Naive thymus-derived CD4-positive, alpha-beta T cell (primary cell): Measurements from ENCODE around the gene FKBP5. TPM values are rescaled to one million over a fixed set of nuclear protein-coding genes. Genes with fewer than 3 reads are reported as not detected.
"Not testable (repeated sequence)": the region's sequence is repeated elsewhere in the genome, so short reads cannot be mapped to it uniquely, and the experiment has no call there.

Experiments used
- ATAC-seq: fragments of 150-1000 bp; cut with Tn5 transposase; 2 replicates; pipeline ENCODE4 v1.10.0; 2021; ENCODE audit warnings: mild to moderate bottlenecking, moderate library complexity
- CTCF ChIA-PET: fragments of 350-600 bp; sonication (Branson Sonifier 250); formaldehyde crosslinking; loops from one replicate; lab custom pipeline; 2021; ENCODE audit warnings: antibody characterized with exemption; lab: Charles Lee
- POLR2A ChIA-PET: fragments of 350-600 bp; sonication (Branson Sonifier 250); formaldehyde crosslinking; loops from one replicate; lab custom pipeline; 2021; ENCODE audit warnings: antibody characterized with exemption, inconsistent platforms; lab: Charles Lee
- DNase-seq, 9 donors: peaks; one replicate each; pipeline versions ENCODE4 v3.0.0 to v3.0.0-alpha.2; 2020 to 2022; ENCODE audit warnings: mixed read lengths in 1 of 9
- H3K27ac ChIP-seq: one replicate; pipeline ENCODE4 v1.7.0; 2013; ENCODE audit warnings: mild to moderate bottlenecking, low read depth, low read length, moderate library complexity
- H3K27me3 ChIP-seq, 2 donors: one replicate each; pipeline ENCODE4 v1.7.0; 2013; ENCODE audit warnings: low read length in 2 of 2, mild to moderate bottlenecking in 2 of 2, moderate library complexity in 2 of 2; ENCODE audit not compliant: control insufficient read depth in 2 of 2, insufficient read depth in 2 of 2
- H3K36me3 ChIP-seq, 3 experiments: 1 replicate in 2 of 3; 2 replicates in 1 of 3; pipeline ENCODE4 v1.7.0; 2013; ENCODE audit warnings: low read length in 3 of 3, mild to moderate bottlenecking in 3 of 3, moderate library complexity in 1 of 3; ENCODE audit not compliant: insufficient read depth in 3 of 3, control insufficient read depth in 2 of 3
- H3K4me1 ChIP-seq, 2 donors: one replicate each; pipeline ENCODE4 v1.7.0; 2013; ENCODE audit warnings: low read length in 2 of 2, mild to moderate bottlenecking in 2 of 2, moderate library complexity in 1 of 2; ENCODE audit not compliant: control insufficient read depth in 2 of 2, insufficient read depth in 2 of 2
- H3K4me3 ChIP-seq: 2 replicates; pipeline ENCODE4 v1.7.0; 2013; ENCODE audit warnings: mild to moderate bottlenecking, low read length
- H3K9me3 ChIP-seq, 3 experiments: 1 replicate in 2 of 3; 2 replicates in 1 of 3; pipeline ENCODE4 v1.7.0; 2013; ENCODE audit warnings: low read length in 3 of 3; ENCODE audit not compliant: control insufficient read depth in 2 of 3
- H3K27ac Mint-ChIP-seq, 9 donors: one replicate each; pipeline ENCODE4 v1.8.0; 2020 to 2022; ENCODE audit warnings: mixed read lengths in 9 of 9, mild to moderate bottlenecking in 8 of 9, moderate library complexity in 5 of 9, inconsistent platforms in 2 of 9
- H3K27me3 Mint-ChIP-seq, 5 donors: one replicate each; pipeline ENCODE4 v1.8.0; 2021 to 2022; ENCODE audit warnings: mixed read lengths in 5 of 5, mild to moderate bottlenecking in 1 of 5
- H3K36me3 Mint-ChIP-seq, 5 donors: one replicate each; pipeline ENCODE4 v1.8.0; 2020 to 2022; ENCODE audit warnings: mixed read lengths in 5 of 5, mild to moderate bottlenecking in 3 of 5, inconsistent platforms in 1 of 5
- H3K4me1 Mint-ChIP-seq, 7 donors: one replicate each; pipeline ENCODE4 v1.8.0; 2020 to 2022; ENCODE audit warnings: mixed read lengths in 7 of 7, mild to moderate bottlenecking in 3 of 7, inconsistent platforms in 1 of 7
- H3K4me3 Mint-ChIP-seq, 10 donors: one replicate each; pipeline ENCODE4 v1.8.0; 2020 to 2022; ENCODE audit warnings: mild to moderate bottlenecking in 10 of 10, mixed read lengths in 10 of 10, moderate library complexity in 6 of 10, inconsistent platforms in 2 of 10
- H3K9me3 Mint-ChIP-seq, 11 donors: one replicate each; pipeline ENCODE4 v1.8.0; 2020 to 2022; ENCODE audit warnings: mixed read lengths in 11 of 11, mild to moderate bottlenecking in 4 of 11, inconsistent platforms in 1 of 11, moderate library complexity in 1 of 11
- intact Hi-C, 2 donors: fragments of 100-400 bp; cut with micrococcal nuclease; formaldehyde crosslinking; loops; one replicate each; pipeline ENCODE4 v1.15.1; 2023
- polyA plus RNA-seq, 2 donors: library from polyadenylated mRNA; unstranded; fragments of 300-500 nt; fragmentation: Illumina TruSeq; gene quantifications; one replicate each; pipeline ENCODE4 v1.2.3, GENCODE V29; 2021
- total RNA-seq, 6 experiments: library from RNA in 5 of 6; stranded (reverse) in 5 of 6; gene quantifications; 1 replicate in 5 of 6; 2 replicates in 1 of 6; pipeline ENCODE4 v1.2.3 and lab custom pipeline; 2021 to 2026

Gene FKBP5
- total and polyA plus RNA-seq, 7 experiments from 2014 or later, result 56.7 to 324 (median 80.2) TPM

DNA sequence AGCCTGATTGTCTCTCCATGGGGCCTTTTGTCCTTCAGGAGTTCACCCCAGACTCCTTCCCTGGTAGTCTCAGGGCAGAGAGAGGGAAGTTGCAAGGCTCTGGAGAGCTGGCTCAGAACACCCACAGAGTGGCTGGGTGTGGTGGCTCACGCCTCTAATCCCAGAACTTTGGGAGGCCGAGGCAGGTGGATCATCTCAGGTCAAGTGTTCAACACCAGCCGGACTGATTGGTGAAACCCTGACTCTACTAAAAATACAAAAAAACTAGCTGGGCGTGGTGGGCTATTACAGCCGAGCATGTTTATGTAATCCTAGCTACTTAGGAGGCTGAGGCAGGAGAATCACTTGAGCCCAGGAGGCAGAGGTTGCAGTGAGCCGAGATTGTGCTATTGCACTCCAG lies 152.9 kb downstream of the FKBP5 start:
- intact Hi-C loops, H3K36me3 Mint-ChIP-seq, H3K9me3 Mint-ChIP-seq, DNase-seq, H3K9me3 ChIP-seq, H3K4me3 ChIP-seq, H3K36me3 ChIP-seq, H3K27me3 ChIP-seq, H3K27ac ChIP-seq, H3K4me3 Mint-ChIP-seq, ATAC-seq, H3K4me1 ChIP-seq: not testable (repeated sequence)
- peaks cover 0 to 28% (median 8%) of the 10 kb centered on the region in 5 donors for H3K27me3 Mint-ChIP-seq
- ChIA-PET POLR2A (interaction anchor here (1.0 kb wide), 1 partner anchor 13 kb away, joined by 3 read pairs; no protein-coding TSS in a partner anchor), CTCF (interaction anchor here (1.1 to 2.1 kb wide), 2 partner anchors 13 to 16 kb away, joined by 4 to 5 read pairs; no protein-coding TSS in a partner anchor)
- peaks cover 4 to 14% (median 13%) of the 10 kb centered on the region in 7 donors for H3K4me1 Mint-ChIP-seq
- H3K27ac Mint-ChIP-seq, result peak overlapping the region in 1 of 9 donors; percentile 84

DNA sequence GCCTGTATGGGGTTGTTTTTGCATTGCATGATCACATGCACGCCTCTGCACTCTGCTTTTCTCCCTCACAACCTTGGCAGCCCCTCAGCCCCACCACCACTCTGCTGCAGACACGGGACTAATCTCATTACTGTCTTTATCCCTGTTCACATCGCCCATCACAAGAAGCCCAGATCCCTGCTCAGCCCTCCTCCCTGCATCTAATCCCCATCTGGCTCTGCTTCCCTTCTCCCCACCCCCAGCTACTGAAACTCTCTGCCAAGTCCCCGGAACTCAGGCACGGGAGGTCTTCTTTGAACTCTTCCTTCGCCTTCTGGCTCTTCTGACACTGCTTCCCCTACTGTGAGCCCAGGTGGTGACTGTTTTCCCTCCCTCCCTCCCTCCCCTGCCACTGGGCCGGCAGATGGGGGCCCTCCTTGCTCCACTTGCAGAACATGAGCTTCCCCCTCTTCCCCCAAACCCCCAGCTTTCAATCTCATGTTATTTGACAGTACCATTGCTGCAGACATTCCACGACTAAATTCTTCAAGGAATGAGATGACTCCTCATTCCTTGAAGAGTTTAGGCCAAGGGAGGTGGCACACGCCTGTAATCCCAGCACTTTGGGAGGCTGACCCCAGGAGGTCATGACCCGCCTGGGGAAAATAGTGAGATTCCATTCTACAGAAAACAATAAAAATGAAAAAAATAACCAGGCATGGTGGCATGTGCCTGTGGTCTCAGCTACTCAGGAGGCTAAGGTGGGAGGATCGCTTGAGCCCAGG lies 154.1 kb downstream of the FKBP5 start:
- Mint-ChIP-seq H3K4me1 (peaks cover 4 to 14% (median 13%) of the 10 kb centered on the region in 7 donors), H3K36me3 (no peaks in the 10 kb centered on the region), H3K4me3 (peak overlapping the region in 1 of 10 donors; percentile 55), H3K9me3 (no peaks in the 10 kb centered on the region), H3K27ac (no peak overlapping the region), H3K27me3 (peaks cover 0 to 28% (median 8%) of the 10 kb centered on the region in 5 donors)
- H3K27me3 ChIP-seq, result no peaks in the 10 kb centered on the region
- intact Hi-C loops, result no loop called here
- H3K4me1 ChIP-seq, result no peaks in the 10 kb centered on the region
- DNase-seq (no peak), ATAC-seq (no peak)
- POLR2A ChIA-PET, result interaction anchor here (0.7 kb wide), 1 partner anchor 9 kb away, joined by 3 read pairs; no protein-coding TSS in a partner anchor
- H3K9me3 ChIP-seq, result no peaks in the 10 kb centered on the region
- no peak overlapping the region for H3K4me3 ChIP-seq
- H3K36me3 ChIP-seq, result no peaks in the 10 kb centered on the region
- CTCF ChIA-PET, result no interaction called here
- H3K27ac ChIP-seq, result no peak overlapping the region

DNA sequence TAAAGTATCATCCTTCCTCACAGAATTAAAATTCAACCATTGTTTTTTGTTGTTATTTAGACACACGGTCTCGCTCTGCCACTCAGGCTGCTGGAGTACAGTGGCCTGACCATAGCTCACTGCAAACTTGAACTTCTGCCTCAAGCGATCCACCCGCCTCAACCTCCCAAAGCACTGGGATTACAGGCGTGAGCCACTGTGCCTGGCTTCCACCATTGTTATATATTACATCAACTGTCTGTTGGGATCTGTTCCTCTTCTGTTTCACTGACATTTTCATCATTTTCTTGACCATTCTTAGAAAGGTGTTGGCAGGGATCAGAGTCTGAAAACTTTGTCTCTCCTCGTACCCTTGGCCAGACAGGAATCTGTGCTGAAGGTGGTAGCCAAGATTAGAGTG lies 154.7 kb downstream of the FKBP5 start:
- Mint-ChIP-seq H3K4me3 (no peak overlapping the region), H3K9me3 (no peaks in the 10 kb centered on the region), H3K36me3 (no peaks in the 10 kb centered on the region), H3K27me3 (peaks cover 0 to 28% (median 8%) of the 10 kb centered on the region in 5 donors), H3K4me1 (peaks cover 4 to 14% (median 13%) of the 10 kb centered on the region in 7 donors), H3K27ac (no peak overlapping the region)
- Histone ChIP-seq H3K27me3 (no peaks in the 10 kb centered on the region), H3K4me1 (no peaks in the 10 kb centered on the region), H3K9me3 (no peaks in the 10 kb centered on the region), H3K36me3 (no peaks in the 10 kb centered on the region), H3K27ac (no peak overlapping the region), H3K4me3 (no peak overlapping the region)
- ATAC-seq (no peak), DNase-seq (no peak)
- intact Hi-C loops, result no loop called here
- CTCF ChIA-PET, result no interaction called here
- POLR2A ChIA-PET, result no interaction called here

DNA sequence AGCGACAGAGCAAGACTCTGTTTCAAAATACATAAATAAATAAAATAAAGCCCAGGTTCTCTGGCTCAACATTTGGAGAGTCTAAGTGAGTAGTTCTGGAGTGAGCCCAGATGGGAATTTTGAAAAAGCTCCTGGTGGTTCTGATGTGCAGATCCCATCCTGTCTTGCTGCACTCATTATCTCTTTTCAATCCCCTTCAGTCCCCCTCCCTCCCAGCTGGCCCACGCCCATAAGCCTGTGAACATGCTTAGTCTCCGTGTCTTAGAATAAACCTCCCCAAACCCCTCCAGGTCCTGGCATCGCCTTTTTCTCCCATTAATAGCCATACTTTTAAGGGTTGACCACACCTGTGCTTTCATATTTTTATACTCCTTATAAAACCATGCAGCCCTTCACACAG lies 156.6 kb downstream of the FKBP5 start:
- Mint-ChIP-seq H3K9me3 (no peaks in the 10 kb centered on the region), H3K27me3 (peaks cover 0 to 25% (median 8%) of the 10 kb centered on the region in 5 donors), H3K27ac (no peak overlapping the region), H3K36me3 (no peaks in the 10 kb centered on the region), H3K4me3 (no peak overlapping the region), H3K4me1 (peaks cover 4 to 18% (median 13%) of the 10 kb centered on the region in 7 donors)
- H3K27me3 ChIP-seq, result no peaks in the 10 kb centered on the region
- no peaks in the 10 kb centered on the region for H3K4me1 ChIP-seq
- H3K9me3 ChIP-seq, result no peaks in the 10 kb centered on the region
- intact Hi-C loops, result no loop called here
- H3K4me3 ChIP-seq, result no peak overlapping the region
- H3K36me3 ChIP-seq, result no peaks in the 10 kb centered on the region
- CTCF ChIA-PET, result interaction anchor here (0.5 kb wide), 1 partner anchor 1175 kb away, joined by 3 read pairs; no protein-coding TSS in a partner anchor
- POLR2A ChIA-PET, result interaction anchor here (0.6 kb wide), 1 partner anchor 161 kb away, joined by 3 read pairs; no protein-coding TSS in a partner anchor
- no peak for ATAC-seq
- DNase-seq, result no peak
- no peak overlapping the region for H3K27ac ChIP-seq

DNA sequence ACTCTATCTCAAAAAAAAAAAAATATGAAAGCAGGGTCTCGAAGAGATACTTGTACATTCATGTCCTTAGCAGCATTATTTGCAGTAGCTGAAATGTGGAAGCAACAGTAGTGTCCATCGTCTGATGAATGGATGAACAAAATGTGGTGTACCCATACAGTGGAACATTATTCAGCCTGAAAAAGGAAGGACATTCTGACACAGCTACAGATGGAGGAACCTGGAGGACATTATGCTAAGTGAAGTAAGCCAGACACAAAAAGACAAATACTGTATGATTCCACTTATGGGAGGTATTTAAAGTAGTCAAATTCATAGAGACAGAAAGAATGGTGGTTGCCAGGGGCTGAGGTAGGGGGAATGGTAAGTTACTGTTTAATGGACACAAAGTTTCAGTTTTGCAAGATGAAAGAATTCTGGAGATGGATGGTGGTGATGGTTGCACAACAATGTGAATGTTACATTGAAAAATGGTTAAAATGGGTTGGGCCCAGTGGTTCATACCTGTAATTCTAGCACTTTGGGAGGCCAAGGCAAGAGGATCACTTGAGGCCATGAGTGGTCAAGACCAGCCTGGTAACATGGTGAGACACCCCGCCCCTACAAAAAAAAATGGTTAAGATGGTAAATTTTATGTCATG lies 164.2 kb downstream of the FKBP5 start:
- H3K27ac ChIP-seq, result no peak overlapping the region
- Mint-ChIP-seq H3K9me3 (no peaks in the 10 kb centered on the region), H3K4me3 (peak overlapping the region in 1 of 10 donors; percentile 16), H3K36me3 (no peaks in the 10 kb centered on the region), H3K27ac (peak overlapping the region in 7 of 9 donors; percentile 4 to 82 (median 45)), H3K4me1 (peaks cover 9 to 33% (median 26%) of the 10 kb centered on the region in 7 donors), H3K27me3 (no peaks in the 10 kb centered on the region)
- no peak overlapping the region for H3K4me3 ChIP-seq
- no peaks in the 10 kb centered on the region for H3K27me3 ChIP-seq
- no peaks in the 10 kb centered on the region for H3K9me3 ChIP-seq
- H3K4me1 ChIP-seq, result peaks cover 9 to 19% of the 10 kb centered on the region in 2 donors
- CTCF ChIA-PET, result interaction anchor here (0.6 to 6.8 kb wide), 7 partner anchors 34 to 214 kb away, joined by 3 to 64 read pairs (median 4); partner anchors contain the start of gene ARMC12
- ATAC-seq (no peak), DNase-seq (no peak)
- H3K36me3 ChIP-seq, result no peaks in the 10 kb centered on the region
- POLR2A ChIA-PET, result interaction anchor here (0.9 kb wide), 1 partner anchor 27 kb away, joined by 5 read pairs; no protein-coding TSS in a partner anchor
- intact Hi-C loops, result loop anchor here in 1 of 2 donors (5.0 kb wide), 2 partner anchors 43 to 573 kb away; no protein-coding TSS in a partner anchor
